WTC11 (cell line): ENCODE measurements around the gene BPHL. TPM values are rescaled to one million over a fixed set of nuclear protein-coding genes. Genes with fewer than 3 reads are reported as not detected.

Source experiments
- ATAC-seq: fragments of 200-7000 bp; cut with Tn5 transposase; 2 replicates; pipeline ENCODE4 v1.10.0; 2021; ENCODE audit warnings: mild to moderate bottlenecking, moderate library complexity
- CTCF ChIA-PET: fragments of 300-600 bp; sonication (Branson Sonifier 250); formaldehyde crosslinking; loops from one replicate; lab custom pipeline; 2021; ENCODE audit warnings: antibody characterized with exemption; lab: Charles Lee
- POLR2A ChIA-PET: fragments of 350-600 bp; sonication (Branson Sonifier 250); formaldehyde crosslinking; loops from one replicate; lab custom pipeline; 2021; ENCODE audit warnings: antibody characterized with exemption; lab: Charles Lee
- DNase-seq: peaks from one replicate; pipeline ENCODE4 v3.0.0; 2021; ENCODE audit warnings: low spot score
- H3K27ac Mint-ChIP-seq: 2 replicates; pipeline ENCODE4 v1.8.0; 2021; ENCODE audit warnings: mixed read lengths
- H3K27me3 Mint-ChIP-seq: 2 replicates; pipeline ENCODE4 v1.8.0; 2021; ENCODE audit warnings: low read depth, mild to moderate bottlenecking, moderate library complexity, mixed read lengths
- H3K36me3 Mint-ChIP-seq: 2 replicates; pipeline ENCODE4 v1.8.0; 2021; ENCODE audit warnings: mixed read lengths
- H3K4me1 Mint-ChIP-seq: 2 replicates; pipeline ENCODE4 v1.8.0; 2022; ENCODE audit warnings: mixed read lengths
- H3K4me3 Mint-ChIP-seq: 2 replicates; pipeline ENCODE4 v1.8.0; 2021; ENCODE audit warnings: mild to moderate bottlenecking, moderate library complexity, mixed read lengths
- H3K9me3 Mint-ChIP-seq: 2 replicates; pipeline ENCODE4 v1.8.0; 2021; ENCODE audit warnings: mixed read lengths
- AFF4 ChIP-seq: sonication (generic); formaldehyde crosslinking; IDR thresholded peaks from 2 replicates; pipeline ENCODE4 v1.8.1; 2023; ENCODE audit warnings: mild to moderate bottlenecking, missing genetic modification reagents, borderline replicate concordance
- ATF2 ChIP-seq: sonication (generic); formaldehyde crosslinking; IDR thresholded peaks from 2 replicates; pipeline ENCODE4 v1.8.1; 2022; ENCODE audit warnings: low read depth, missing genetic modification reagents, borderline replicate concordance
- ATF6 ChIP-seq: sonication (generic); formaldehyde crosslinking; IDR thresholded peaks from 2 replicates; pipeline ENCODE4 v1.8.1; 2023; ENCODE audit warnings: mild to moderate bottlenecking, missing genetic modification reagents
- CREM ChIP-seq: sonication (generic); formaldehyde crosslinking; IDR thresholded peaks from 2 replicates; pipeline ENCODE4 v1.8.1; 2022; ENCODE audit warnings: mild to moderate bottlenecking, missing genetic modification reagents, moderate library complexity
- CTCF ChIP-seq: fragments of 200-600 bp; IDR thresholded peaks from 2 replicates; pipeline ENCODE4 v1.8.0; 2022; ENCODE audit warnings: antibody characterized with exemption
- E2F1 ChIP-seq: sonication (generic); formaldehyde crosslinking; IDR thresholded peaks from 2 replicates; pipeline ENCODE4 v1.8.0; 2022; ENCODE audit warnings: mild to moderate bottlenecking, missing genetic modification reagents
- GABPB1 ChIP-seq: sonication (generic); formaldehyde crosslinking; IDR thresholded peaks from 2 replicates; pipeline ENCODE4 v1.8.1; 2023; ENCODE audit warnings: mild to moderate bottlenecking, missing genetic modification reagents
- ZNF219 ChIP-seq: sonication (generic); formaldehyde crosslinking; IDR thresholded peaks from 2 replicates; pipeline ENCODE4 v1.8.0; 2023; ENCODE audit warnings: missing genetic modification reagents, mild to moderate bottlenecking, borderline replicate concordance
- ZNF423 ChIP-seq: fragments of 250-450 bp; sonication (Bioruptor Pico); IDR thresholded peaks from 2 replicates; pipeline ENCODE4 v2.1.2; 2022; ENCODE audit warnings: mild to moderate bottlenecking, moderate library complexity
- ZNF671 ChIP-seq: fragments of 250-450 bp; sonication (Bioruptor Pico); IDR thresholded peaks from 2 replicates; pipeline ENCODE4 v1.8.0; 2021; ENCODE audit warnings: mild to moderate bottlenecking
- ZSCAN18 ChIP-seq: fragments of 250-450 bp; sonication (Bioruptor Pico); IDR thresholded peaks from 2 replicates; pipeline ENCODE4 v2.1.2; 2022; ENCODE audit warnings: mild to moderate bottlenecking, moderate library complexity
- total RNA-seq: library from RNA; stranded (reverse); gene quantifications from 3 replicates; pipeline ENCODE4 v1.2.3, GENCODE V29; 2021

BPHL gene
- total RNA-seq, 1 experiment from 2014 or later: 29.7 TPM

- TF ChIP-seq ZSCAN18: no peak
- TF ChIP-seq GABPB1: no peak
- no peak for TF ChIP-seq AFF4 (CRISPR knock-in tag)
- no peak for TF ChIP-seq ATF6 (CRISPR knock-in tag)
- TF ChIP-seq ZNF423: no peak
- TF ChIP-seq CREM: no peak
- TF ChIP-seq CTCF: no peak
Observed at GRCh38 chr6:3163248-3163594, 44.7 kb downstream of the BPHL start (continued).

GRCh38 chr6:3164388-3164787 is 45.9 kb downstream of the BPHL start:
- Mint-ChIP-seq H3K4me1 (peaks cover 35% of the 10 kb centered on the region), H3K27me3 (no peaks in the 10 kb centered on the region), H3K4me3 (peak overlapping the region; percentile 5; the same call in 1 of the 2 replicates)
- ChIA-PET CTCF (interaction anchor here (1.1 to 5.0 kb wide), 4 partner anchors 31 to 87 kb away, joined by 3 to 30 read pairs (median 10); no protein-coding TSS in a partner anchor), POLR2A (interaction anchor here (1.3 kb wide), 1 partner anchor 65 kb away, joined by 4 read pairs; no protein-coding TSS in a partner anchor)
- no peak for ATAC-seq
- TF ChIP-seq ATF2 (CRISPR knock-in tag): no peak
- no peak for TF ChIP-seq ZNF671
- no peak for TF ChIP-seq ZNF219
- no peak for TF ChIP-seq E2F1
- TF ChIP-seq, all 79 proteins: peak for 0
- no peak for DNase-seq
- Mint-ChIP-seq H3K36me3 (no peaks in the 10 kb centered on the region), H3K27ac (peak overlapping the region; percentile 83), H3K9me3 (no peaks in the 10 kb centered on the region)
